Measurements from ENCODE around the gene ZNF324.

- no peak for TF ChIP-seq CTCF (IDR thresholded peaks at IDR 0.05)
- no peak for TF ChIP-seq POLR2A (IDR thresholded peaks at IDR 0.05)
Measured at GRCh38 chr19:58469241-58470013, 2.5 kb downstream of the ZNF324 start.

Measured in gastroesophageal sphincter (tissue), 3 donors.